ENCODE measurements around the gene USF3.

DNA sequence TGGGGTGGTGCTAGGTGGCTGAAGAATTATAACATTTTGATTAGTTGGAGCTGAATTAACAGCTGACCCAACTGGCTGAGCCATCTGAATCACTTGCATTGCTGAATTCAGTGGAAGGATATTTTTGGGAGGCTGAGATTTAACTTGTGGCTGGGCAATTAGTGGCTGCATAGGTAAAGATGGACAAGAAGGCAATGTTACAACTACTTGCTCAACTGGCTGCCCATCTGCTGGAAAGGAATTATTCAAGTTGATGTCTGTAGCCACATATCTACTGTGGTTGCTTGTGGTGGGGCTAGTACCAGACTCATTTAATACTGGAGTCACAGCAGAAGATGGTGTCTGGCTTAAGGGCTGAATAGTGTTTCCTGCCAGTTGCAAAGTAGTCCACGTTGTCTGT lies 36.4 kb downstream of the USF3 start:
- TF ChIP-seq, protein P1, sequence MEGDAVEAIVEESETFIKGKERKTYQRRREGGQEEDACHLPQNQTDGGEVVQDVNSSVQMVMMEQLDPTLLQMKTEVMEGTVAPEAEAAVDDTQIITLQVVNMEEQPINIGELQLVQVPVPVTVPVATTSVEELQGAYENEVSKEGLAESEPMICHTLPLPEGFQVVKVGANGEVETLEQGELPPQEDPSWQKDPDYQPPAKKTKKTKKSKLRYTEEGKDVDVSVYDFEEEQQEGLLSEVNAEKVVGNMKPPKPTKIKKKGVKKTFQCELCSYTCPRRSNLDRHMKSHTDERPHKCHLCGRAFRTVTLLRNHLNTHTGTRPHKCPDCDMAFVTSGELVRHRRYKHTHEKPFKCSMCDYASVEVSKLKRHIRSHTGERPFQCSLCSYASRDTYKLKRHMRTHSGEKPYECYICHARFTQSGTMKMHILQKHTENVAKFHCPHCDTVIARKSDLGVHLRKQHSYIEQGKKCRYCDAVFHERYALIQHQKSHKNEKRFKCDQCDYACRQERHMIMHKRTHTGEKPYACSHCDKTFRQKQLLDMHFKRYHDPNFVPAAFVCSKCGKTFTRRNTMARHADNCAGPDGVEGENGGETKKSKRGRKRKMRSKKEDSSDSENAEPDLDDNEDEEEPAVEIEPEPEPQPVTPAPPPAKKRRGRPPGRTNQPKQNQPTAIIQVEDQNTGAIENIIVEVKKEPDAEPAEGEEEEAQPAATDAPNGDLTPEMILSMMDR (IDR thresholded peaks at IDR 0.05) = no peak
- TF ChIP-seq EZH2 (IDR thresholded peaks at IDR 0.05; ENCODE audit: borderline replicate concordance, insufficient read depth, low read depth, low read length, poor library complexity, severe bottlenecking) = no peak
